HFFc6 (cell line): Measurements from ENCODE around the gene CUX1. TPM values are rescaled to one million over a fixed set of nuclear protein-coding genes. Genes with fewer than 3 reads are reported as not detected.

ENCODE experiments used
- DNase-seq: peaks from one replicate; pipeline ENCODE4 v3.0.0-alpha.2; 2018
- H3K27ac Mint-ChIP-seq: 2 replicates; pipeline ENCODE4 v1.8.0; 2020; ENCODE audit warnings: mild to moderate bottlenecking, mixed read lengths
- H3K27me3 Mint-ChIP-seq: 2 replicates; pipeline ENCODE4 v1.8.0; 2021; ENCODE audit warnings: mild to moderate bottlenecking, moderate library complexity, mixed read lengths; ENCODE audit not compliant: insufficient read depth
- H3K36me3 Mint-ChIP-seq: 2 replicates; pipeline ENCODE4 v1.8.0; 2021; ENCODE audit warnings: low read depth, mixed read lengths
- H3K4me1 Mint-ChIP-seq: 2 replicates; pipeline ENCODE4 v1.8.0; 2020; ENCODE audit warnings: low read depth, mixed read lengths
- H3K4me3 Mint-ChIP-seq: 2 replicates; pipeline ENCODE4 v1.8.0; 2020; ENCODE audit warnings: mild to moderate bottlenecking, moderate library complexity, mixed read lengths
- H3K9me3 Mint-ChIP-seq: 2 replicates; pipeline ENCODE4 v1.8.0; 2020; ENCODE audit warnings: mild to moderate bottlenecking, mixed read lengths
- total RNA-seq, 6 experiments: library from RNA; stranded (reverse); fragmentation: NEBNext Ultra II Directional; extraction: Animal tissue kit (Norgen Biotek cat#: 25700); gene quantifications; 2 replicates in 1 of 6; 3 replicates in 5 of 6; pipeline ENCODE4 v1.2.3, GENCODE V29; 2021
- TF ChIP-seq, protein P1 (sequence below): fragments of 200-600 bp; sonication (generic); IDR thresholded peaks from 2 replicates; pipeline ENCODE4 v1.5.0; 2021; ENCODE audit warnings: antibody characterized with exemption, mild to moderate bottlenecking

Gene CUX1
- total RNA-seq, 6 experiments from 2014 or later, result 46.9 to 64.2 (median 51.6) TPM

DNA sequence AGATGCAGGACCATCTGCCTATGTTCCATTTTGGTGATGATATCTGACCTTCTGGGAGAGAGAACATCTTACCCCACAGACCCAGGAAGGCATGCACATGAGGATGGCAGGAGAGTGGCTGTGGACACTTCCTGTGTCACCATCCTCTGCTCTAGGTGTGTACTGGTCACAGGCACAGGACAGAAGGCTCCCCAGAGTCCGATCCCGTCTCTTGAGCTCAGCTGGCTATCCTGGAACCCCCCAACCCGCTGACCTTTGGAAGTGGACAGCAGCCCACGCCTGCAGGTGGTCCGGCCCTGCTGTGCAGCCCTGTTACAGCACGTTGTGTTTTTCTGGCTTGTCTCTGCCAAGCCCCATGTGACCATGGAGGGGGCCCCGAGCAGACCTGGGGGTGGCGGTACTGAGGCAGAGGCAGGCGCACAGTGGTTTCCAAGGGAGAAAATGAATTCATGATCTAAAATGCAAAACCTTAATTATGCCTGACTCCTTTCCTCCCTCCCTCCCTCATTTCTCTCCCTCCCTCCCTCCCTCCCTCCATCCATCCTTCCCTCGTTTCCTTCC lies 178.8 kb downstream of the CUX1 start:
- H3K36me3 Mint-ChIP-seq, result no peaks in the 10 kb centered on the region
- no peaks in the 10 kb centered on the region; the same call in 1 of the 2 replicates for H3K4me1 Mint-ChIP-seq
- H3K27ac Mint-ChIP-seq, result no peak overlapping the region
- H3K27me3 Mint-ChIP-seq, result peaks cover 8% of the 10 kb centered on the region
- TF ChIP-seq, protein P1, sequence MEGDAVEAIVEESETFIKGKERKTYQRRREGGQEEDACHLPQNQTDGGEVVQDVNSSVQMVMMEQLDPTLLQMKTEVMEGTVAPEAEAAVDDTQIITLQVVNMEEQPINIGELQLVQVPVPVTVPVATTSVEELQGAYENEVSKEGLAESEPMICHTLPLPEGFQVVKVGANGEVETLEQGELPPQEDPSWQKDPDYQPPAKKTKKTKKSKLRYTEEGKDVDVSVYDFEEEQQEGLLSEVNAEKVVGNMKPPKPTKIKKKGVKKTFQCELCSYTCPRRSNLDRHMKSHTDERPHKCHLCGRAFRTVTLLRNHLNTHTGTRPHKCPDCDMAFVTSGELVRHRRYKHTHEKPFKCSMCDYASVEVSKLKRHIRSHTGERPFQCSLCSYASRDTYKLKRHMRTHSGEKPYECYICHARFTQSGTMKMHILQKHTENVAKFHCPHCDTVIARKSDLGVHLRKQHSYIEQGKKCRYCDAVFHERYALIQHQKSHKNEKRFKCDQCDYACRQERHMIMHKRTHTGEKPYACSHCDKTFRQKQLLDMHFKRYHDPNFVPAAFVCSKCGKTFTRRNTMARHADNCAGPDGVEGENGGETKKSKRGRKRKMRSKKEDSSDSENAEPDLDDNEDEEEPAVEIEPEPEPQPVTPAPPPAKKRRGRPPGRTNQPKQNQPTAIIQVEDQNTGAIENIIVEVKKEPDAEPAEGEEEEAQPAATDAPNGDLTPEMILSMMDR, result no peak
- DNase-seq, result no peak
- no peak overlapping the region for H3K4me3 Mint-ChIP-seq
- no peaks in the 10 kb centered on the region for H3K9me3 Mint-ChIP-seq

DNA sequence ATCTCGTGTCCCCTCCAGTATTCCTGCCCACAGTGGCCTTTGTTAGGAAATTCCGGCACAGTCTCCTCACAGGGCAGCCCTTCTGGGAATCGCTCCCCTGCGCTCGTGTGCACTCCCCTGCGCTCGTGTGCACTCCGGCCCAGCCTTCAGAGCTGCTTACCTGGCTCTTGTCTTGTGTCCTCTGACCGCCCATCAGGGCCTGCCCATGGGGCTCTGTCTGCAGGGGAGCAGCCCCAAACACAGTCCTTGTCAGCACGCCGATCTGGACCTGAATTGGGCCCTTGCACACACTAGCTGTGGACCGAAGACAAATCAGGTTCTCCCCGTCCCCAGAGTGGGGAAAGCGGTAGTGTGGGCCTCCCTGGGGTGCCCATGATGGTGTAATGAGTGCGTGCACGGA lies 179.4 kb downstream of the CUX1 start:
- Mint-ChIP-seq H3K27ac (no peak overlapping the region), H3K4me1 (no peaks in the 10 kb centered on the region; the same call in 1 of the 2 replicates), H3K36me3 (no peaks in the 10 kb centered on the region), H3K27me3 (peaks cover 8% of the 10 kb centered on the region), H3K4me3 (no peak overlapping the region), H3K9me3 (no peaks in the 10 kb centered on the region)
- TF ChIP-seq, protein P1, result no peak
- no peak for DNase-seq

- Mint-ChIP-seq H3K9me3 (no peaks in the 10 kb centered on the region), H3K36me3 (no peaks in the 10 kb centered on the region), H3K4me1 (no peaks in the 10 kb centered on the region; the same call in 1 of the 2 replicates), H3K27ac (no peak overlapping the region), H3K27me3 (peaks cover 9% of the 10 kb centered on the region), H3K4me3 (no peak overlapping the region)
- TF ChIP-seq, protein P1, result no peak
- DNase-seq, result no peak
Measured at GRCh38 chr7:101998029-101998905, 180.8 kb downstream of the CUX1 start.

DNA sequence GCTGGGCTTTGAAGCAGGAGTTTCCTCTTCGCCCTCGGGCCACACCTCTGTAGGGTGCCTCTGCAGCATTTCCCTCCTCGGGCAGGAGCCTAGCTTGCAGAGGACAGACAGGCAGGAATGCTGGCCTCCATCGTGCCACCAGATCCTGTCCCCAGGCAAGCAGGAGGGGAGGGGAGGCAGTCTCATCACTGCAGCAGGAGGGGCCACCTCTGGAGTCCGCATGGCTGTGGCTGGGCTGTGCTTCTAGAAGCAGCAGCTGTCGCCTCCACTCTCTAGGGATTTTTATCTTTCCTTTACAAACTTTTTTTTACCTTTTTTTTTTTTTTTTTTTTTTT lies 181.4 kb downstream of the CUX1 start:
- Mint-ChIP-seq H3K9me3 (no peaks in the 10 kb centered on the region), H3K27me3 (peaks cover 5% of the 10 kb centered on the region), H3K4me3 (no peak overlapping the region), H3K36me3 (no peaks in the 10 kb centered on the region), H3K4me1 (no peaks in the 10 kb centered on the region; the same call in 1 of the 2 replicates), H3K27ac (no peak overlapping the region)
- TF ChIP-seq, protein P1, result no peak
- DNase-seq, result no peak

DNA sequence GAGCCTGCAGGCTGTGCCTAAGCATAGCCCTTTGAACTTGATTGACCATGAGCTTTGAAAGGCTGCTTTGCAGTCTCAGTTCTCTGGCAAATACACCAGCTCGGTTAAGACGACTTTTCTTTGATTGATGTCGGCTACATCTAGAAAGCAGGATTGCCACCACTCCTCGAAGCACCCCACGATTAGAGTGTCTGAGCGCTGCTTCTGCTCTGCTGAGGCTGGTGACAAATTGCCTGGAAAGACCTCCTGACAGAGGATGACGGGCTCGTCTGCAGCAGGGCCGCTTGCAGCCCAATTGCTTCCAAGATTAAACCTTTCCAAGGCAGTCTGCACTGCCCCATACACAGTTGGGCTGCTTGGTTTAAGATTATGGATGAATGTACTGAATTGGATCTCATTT lies 182.0 kb downstream of the CUX1 start:
- no peak for DNase-seq
- TF ChIP-seq, protein P1, result no peak

More for the DNA sequence above, 182.0 kb downstream of the CUX1 start:
- peaks cover 5% of the 10 kb centered on the region for H3K27me3 Mint-ChIP-seq
- no peak overlapping the region for H3K27ac Mint-ChIP-seq
- H3K9me3 Mint-ChIP-seq, result no peaks in the 10 kb centered on the region
- H3K36me3 Mint-ChIP-seq, result no peaks in the 10 kb centered on the region
- no peak overlapping the region for H3K4me3 Mint-ChIP-seq
- H3K4me1 Mint-ChIP-seq, result peaks cover 5% of the 10 kb centered on the region
